GM19043 (cell line): ENCODE results near the gene SURF4.
"Not testable (repeated sequence)": the region's sequence is repeated elsewhere in the genome, so short reads cannot be mapped to it uniquely, and the experiment has no call there.

ENCODE experiments used
- ATAC-seq: cut with Tn5 transposase; IDR thresholded peaks from one replicate; pipeline ENCODE4 v1.9.1; 2021; ENCODE audit warnings: low read depth; ENCODE audit not compliant: unreplicated experiment

The SURF4 gene

DNA sequence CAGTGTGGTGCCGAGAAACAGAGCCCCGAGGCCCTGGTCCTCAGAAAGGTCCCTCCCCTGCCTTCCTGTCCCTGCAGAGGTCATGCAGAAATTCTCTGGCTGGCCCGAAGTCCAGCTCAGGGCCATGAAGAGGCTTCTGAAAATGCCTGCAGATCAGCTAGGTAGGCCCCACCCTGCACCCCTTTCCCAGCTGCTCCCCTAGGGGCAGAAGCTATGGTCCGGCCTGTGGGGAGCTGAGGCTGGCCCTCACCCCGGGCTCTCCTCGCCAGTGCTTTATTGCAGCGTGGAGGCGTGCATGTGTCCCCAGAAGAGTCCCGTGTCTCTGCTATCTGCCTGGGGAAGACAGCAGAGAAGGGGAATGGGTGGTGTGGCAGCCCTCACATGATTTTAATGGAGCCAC lies 22.0 kb upstream of the SURF4 start:
- ATAC-seq = no peak

DNA sequence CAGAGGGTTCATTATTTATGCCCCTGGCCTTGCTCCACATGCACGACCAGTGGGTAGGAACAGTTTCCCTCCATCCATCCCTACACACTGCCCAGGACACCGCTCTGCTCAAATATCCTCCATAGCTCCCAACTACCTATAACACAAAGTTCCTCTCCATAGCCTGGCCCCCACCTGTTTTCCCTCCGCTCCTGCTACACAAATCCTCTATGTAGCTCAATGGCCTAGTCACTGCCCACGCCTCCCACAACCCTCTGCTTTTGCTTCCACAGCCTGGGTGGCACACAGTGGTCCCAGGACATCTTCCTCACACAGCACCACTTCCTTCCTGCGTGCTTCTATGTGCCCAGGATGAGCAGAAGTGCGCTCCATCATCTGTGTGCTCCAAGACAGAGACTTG lies 21.5 kb upstream of the SURF4 start:
- ATAC-seq = no peak

DNA sequence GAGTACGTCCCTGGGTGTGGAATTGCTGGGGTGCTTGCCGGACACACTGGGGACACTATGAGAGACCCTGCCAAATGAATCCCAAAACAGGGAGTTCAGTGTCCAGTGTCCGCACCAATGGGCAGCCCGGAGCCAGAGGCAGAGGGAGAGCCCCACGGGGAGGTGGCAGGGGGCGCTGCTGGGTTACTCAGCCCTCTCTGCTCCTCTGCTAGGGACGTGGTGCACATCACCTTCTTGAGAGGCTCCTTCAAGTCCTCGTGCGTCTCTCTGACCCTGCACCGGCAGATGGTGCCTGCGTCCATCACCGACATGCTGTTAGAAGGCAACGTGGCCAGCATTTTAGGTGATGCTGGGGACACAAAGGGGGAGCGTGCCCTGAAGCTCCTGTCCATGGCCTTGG lies 21.1 kb upstream of the SURF4 start:
- no peak for ATAC-seq

DNA sequence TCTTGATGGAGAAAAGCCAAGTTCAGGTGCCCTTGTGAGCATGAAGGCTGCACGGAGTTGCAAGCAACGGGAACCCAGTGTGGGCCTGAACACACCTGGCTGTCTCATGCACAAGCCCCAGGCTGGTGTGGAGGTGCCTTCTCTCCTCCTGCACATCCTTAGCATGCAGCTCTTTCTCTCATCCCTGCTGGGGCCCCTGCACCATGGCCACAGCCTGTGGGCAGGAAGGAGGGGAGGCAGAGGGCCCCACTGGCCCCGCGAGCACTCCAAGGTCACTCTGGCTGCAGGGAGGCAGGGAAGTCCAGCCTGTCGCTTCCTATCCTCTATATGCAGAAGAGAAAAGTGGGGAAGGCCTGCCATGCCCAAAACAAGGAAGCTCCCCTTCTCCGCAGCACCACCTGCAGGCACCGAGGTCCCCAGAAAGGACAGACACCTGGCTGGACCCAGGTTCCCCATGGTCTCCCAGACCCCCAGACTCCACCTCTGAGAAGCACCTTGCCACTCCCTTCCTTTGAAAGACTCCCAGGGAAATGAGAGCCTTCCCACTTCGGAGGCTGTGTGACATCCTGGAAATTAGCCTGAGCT lies 18.9 kb upstream of the SURF4 start:
- no peak for ATAC-seq

DNA sequence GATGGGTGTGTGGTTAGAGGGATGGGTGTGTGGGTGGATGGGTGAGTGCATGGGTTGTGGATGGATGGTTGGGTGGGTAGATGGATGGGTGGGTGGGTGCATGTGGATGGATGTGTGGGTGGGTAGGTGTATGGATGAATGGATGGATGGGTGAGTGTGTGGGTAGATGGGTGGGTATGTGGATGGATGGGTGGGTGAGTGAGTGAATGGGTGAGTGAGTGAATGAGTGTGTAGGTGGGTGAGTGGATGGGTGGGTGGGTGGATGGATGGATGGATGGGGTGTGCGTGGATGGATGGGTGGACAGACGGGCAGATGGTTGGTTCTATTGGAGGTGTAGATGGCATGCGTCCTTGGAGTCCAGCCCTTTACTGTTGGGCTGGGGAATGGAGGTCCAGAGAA lies 17.5 kb upstream of the SURF4 start:
- no peak for ATAC-seq

DNA sequence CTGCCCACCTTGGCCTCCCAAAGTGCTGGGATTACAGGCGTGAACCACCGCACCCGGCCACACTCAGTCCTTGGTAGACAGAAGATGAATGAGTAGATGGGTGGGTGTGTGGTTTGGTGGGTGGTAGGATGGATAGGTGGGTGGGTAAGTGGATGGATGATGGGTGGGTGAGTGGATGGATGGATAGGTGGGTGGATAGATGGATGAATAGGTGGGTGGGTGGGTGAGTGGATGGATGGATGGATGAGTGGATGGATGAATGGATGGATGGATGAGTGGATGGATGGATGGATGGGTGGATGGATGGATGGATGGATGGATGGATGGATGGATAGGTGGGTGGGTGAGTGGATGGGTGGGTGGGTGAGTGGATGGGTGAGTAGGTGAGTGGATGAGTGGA lies 16.4 kb upstream of the SURF4 start:
- ATAC-seq = not testable (repeated sequence)

DNA sequence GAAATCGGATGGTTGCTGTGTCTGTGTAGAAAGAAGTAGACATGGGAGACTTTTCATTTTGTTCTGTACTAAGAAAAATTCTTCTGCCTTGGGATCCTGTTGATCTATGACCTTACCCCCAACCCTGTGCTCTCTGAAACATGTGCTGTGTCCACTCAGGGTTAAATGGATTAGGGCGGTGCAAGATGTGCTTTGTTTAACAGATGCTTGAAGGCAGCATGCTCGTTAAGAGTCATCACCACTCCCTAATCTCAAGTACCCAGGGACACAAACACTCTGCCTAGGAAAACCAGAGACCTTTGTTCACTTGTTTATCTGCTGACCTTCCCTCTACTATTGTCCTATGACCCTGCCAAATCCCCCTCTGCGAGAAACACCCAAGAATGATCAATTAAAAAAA lies 15.6 kb upstream of the SURF4 start:
- ATAC-seq = not testable (repeated sequence)

DNA sequence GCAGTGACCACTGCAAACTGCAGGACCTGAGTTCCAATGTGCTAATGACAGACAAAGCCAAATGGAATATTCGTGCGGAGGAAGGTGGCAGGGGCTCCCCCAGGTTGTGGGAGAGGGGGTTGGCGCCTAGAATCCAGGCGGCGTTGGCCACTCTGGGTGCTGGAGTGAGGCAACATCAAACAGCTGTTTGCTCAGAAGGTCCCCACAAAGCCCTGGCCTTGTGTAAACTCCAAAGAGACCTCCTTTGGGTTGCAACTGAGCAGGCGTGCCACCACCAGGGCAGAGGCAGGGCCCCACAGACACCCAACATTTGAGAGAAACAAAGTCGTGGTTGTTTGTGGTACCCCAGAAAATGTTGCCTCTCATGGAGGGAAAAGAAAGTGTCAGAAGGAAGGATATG lies 14.9 kb upstream of the SURF4 start:
- ATAC-seq = no peak

DNA sequence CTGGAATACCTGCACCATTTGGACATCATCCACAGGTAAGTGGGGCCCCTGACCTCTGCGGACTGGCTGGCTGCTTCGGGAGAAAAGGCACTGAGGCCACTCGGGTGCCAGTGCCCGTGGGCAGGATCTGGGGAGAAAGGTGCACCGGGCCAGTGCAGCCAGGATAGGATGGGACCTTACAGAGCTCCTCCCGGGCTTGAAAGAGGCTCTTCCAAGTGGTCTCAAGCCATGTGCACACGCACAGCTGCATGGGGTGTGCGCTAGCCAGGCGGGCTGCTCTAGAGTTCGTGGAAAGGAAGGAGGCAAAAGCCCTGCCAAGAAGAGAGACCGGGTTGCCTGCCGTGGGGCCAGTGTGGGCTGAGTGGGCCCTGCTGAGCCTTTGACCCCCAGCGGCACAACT lies 13.7 kb upstream of the SURF4 start:
- ATAC-seq = no peak

DNA sequence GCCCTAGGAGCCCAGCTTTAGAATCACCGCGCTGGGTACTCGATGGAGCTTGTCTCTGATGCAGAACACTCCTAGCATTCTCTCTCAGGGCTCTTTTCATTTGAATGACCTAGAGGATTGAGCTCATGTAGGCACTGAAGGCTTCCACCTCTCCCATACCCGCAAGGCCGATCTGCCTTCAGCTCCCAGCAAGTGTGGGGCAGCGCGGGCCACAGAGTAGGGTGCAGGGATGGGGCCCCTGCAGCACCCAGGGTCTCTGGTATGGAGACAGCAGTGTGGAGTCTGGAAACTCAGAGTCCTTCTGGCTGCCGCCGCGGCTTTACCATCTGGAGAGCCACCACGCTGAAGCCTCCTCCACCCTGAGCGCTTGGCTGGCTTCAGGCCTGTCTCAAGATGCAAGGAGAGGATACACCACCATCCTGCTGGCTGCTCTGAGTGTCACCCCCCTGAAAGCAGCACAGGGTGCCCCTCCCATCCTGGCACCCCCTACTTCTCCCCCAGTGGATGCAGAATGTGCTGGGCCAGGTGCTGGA lies 13.2 kb upstream of the SURF4 start:
- no peak for ATAC-seq

DNA sequence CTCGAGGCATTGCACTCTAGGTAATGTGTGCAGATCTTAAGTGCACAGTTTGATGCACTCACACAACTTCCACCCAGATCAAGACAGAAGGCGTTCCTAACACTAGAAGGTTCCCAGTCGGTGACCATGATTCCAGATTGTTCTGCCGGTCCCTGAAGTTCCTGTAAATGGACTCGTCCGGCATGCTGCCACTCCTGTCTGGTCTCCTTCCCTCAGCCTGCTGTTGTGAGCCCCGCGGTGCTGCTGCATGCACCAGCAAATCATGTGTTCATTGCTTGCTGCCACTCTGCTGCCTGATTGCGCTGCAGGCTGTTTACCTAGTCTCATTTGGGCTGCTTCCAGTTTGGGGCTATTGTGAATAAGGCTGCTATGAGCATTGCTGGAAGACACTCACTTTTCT lies 11.8 kb upstream of the SURF4 start:
- ATAC-seq = no peak

DNA sequence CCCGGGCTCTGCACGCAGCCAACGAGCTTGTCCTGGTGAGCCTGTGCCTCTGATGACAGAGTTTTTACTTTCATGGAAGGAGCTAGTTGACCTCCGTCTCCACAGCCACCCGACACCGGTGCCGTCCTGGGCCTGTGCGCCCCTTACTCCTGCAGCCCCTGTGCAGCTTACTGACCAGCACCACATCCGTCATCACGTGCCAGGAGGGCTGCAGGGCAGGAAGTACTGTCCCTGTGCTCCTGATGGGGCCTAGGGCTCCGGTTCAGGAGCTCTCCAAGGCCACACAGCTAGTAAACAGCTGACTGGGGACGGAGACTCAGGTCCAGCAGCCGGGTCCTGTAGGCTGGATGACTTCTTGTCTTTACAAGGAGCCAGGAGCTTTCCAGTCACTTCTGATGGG lies 10.5 kb upstream of the SURF4 start:
- ATAC-seq = no peak

DNA sequence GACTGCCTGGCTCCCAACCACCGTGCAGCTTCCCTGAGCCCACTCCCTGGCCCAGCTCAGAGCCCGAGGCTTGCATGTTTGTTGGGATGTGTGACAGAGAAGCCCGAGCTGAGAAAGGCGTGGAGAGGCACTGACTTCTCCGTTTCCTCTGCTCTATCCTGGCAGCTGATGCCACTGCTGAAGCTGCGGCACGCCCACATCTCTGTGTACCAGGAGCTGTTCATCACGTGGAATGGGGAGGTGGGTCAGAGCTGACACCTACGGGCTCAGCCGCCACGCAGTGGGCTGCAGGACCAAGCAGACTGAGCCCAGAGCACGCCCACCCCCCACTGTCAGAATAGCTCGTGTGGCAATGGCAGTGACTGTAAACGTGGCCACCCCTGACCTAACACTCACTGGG lies 9.6 kb upstream of the SURF4 start:
- no peak for ATAC-seq

DNA sequence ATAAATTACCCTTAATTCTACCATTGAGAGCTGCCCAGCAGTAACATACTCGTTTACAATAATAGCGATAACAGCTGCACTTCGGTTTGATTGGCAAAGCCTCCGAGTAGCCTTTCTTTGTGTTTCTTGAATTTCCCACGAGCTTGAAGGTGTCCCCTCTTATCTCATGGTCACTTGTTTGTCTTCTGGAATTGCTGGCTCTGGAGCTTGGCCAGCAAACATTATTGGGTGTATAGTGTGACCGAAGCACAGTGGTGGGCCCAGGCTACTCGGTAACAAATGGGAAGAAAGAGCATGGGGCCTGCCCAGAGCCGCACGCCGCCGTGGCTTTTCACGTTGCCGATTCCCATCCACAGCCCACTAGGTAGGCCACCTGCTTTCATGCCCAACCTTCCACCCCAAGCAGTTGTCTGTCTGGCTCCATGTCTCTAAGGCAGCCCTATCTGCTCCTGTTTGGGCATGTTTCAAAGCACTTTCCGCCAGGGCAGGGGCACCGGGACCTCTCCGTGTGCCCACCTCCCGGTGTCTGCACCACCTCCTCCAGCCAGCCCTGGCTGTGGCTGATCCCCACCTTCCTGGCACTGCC lies 9.0 kb upstream of the SURF4 start:
- ATAC-seq = no peak

DNA sequence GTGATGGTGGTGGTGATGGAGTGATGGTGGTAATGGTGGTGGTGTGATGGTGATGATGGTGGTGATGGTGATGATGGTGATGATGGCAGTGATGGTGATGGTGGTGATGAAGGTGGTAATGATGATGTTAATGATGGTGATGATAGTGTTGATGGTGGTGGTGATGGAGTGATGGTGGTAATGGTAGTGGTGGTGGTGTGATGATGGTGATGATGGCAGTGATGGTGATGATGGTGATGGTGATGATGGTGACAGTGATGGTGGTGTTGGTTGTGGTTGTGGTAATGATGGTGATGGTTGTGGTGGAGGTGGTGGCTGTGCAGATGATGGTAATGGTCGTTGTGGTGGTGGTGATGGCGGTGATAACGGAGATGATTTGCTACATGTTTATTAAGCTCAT lies 7.6 kb upstream of the SURF4 start:
- no peak for ATAC-seq

DNA sequence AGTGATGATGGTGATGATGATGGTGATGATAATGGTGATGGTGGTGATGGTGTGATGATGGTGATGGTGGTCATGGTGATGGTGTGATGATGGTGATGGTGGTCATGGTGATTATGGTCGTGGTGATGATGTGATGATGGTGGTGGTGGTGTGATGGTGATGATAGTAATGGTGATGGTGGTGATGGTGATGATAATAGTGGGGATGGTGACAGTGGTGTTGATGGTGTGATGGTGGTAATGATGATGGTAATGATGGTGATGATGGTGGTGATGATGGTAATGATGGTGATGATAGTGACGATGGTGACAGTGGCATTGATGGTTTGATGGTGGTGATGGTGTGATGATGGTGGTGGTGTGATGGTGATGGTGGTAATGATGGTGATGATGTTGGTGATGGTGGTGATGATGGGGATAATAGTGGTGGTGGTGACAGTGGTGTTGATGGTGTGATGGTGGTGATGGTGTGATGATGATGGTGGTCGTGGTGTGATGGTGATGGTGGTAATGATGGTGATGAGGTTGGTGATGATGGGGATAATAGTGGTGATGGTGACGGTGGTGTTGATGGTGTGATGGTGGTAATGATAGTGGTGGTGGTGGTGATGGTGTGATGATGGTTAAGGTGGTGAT lies 6.8 kb upstream of the SURF4 start:
- ATAC-seq = no peak

DNA sequence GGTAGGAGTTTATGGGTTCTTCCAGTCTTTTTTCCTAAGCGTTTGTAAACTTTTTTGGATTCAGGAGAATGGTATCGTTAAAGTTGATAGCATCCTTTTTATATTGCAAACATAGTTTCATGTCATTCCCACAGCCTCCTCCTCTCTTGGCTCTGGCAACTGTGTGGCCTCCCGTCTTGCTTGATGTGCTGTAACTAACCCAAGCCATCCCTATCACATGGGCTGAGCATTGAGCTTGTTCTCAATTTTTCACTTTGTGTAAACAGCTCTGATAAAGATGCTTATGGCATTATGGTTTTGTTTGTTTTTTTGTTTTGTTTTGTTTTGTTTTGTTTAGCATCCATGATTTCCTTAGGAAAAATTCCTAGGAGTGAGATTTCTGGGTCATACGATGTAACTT lies 4.9 kb upstream of the SURF4 start:
- ATAC-seq = no peak

DNA sequence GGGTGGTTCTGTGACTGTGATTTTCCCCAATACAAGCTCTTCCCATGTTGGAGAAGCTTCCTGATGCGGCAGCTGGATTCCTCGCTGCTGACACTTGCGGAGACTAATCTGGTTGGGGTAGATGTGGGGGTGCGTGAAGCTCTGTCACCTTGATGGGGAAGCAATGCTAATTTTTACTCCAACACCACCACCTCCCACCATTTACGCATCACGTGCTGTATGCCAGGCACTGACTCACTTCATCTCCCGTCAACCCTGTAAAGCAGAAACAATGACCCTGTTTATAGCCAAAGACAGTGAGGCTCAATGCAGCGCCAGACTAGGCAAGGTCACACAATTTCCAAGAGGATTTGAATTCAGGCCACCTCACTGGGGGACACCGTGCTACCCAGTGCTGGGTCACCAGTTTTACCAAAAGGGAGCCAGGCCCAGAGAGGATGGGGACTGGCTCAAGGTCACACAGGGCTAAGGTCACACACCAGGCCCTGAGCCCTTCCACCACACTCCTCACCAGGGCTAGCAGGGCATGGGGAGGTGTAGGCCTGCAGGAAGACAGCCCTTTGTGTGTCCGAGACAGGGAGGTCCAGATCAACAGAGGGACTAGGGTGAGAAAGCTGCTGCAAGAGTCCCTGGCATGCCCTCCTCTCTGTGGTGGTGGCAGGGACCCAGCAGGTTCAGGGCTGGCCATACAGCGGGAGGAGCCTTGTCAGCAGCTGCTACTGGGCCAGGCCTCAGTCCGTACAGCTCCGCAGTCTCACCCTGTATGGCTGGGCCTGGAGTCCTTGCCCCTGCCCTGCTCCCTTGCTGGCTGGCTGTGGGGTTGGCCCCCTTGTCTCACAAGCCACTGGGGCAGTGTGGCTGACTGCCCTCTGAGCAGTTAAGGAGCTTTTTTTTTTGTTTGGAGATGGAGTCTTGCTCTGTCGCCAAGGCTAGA lies 3.6 kb upstream of the SURF4 start:
- ATAC-seq = no peak

DNA sequence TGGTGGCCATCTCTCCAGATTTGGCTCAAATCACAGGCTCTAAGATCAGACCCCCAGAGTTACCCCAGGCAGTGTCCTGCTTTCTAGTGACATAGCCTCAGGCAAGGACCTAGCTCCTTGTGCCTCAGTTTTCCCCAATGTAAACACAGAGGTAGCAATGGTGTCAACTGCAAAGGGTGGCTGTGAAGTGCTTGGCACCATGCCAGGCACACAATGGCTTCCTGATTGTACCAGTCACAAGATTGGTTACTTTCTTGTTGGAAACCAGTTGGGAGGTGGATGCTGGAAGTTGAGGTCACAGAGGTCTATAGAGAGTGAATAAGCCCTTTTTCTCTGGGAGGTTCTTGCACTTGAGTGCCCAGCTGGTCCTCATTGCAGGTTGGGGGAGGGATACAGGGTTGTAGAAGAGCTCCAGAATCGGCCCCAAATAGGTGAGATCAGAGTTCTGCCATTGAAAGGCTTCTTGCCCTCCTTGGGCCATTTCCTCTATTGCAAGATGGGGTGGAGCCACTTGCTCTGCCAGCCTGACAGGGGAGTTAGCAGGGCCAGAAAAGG lies 2.6 kb upstream of the SURF4 start:
- no peak for ATAC-seq

DNA sequence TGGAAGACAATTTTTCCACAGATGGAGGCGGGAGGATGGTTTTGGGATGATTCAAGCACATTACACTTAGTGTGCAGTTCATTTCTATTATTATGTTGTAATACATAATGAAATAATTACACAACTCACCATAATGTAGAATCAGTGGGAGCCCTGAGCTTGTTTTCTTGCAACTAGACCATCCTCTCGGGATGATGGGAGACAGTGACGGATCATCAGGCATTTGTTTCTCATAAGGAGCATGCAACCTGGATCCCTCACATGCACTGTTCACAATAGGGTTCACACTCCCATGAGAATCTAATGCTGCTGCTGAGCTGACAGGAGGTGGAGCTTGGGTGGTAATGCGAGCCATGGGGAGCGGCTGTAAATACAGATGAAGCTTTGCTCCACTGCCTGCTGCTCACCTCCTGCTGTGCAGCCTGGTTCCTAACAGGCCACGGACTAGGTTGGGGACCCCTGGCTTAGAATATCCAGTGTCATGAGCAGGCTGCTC lies 1.9 kb upstream of the SURF4 start:
- ATAC-seq = no peak

DNA sequence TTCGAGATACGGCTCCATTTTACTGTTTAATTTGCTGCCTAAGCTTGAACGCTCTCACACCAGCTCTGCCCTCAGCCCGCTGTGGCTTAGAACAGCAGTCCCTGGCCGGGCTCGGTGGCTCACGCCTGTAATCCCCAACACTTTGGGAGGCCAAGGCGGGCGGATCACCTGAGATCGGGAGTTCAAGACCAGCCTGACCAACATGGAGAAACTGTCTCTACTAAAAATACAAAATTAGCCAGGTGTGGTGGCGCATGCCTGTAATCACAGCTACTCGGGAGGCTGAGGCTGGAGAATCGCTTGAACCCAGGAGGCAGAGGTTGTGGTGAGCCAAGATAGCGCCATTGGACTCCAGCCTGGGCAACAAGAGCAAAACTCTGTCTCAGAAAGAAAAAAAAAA lies 1.4 kb upstream of the SURF4 start:
- ATAC-seq = not testable (repeated sequence)
